WERI-Rb-1 (cell line): ENCODE data around the gene CYP19A1.

Experiments
- DNase-seq: peaks from one replicate; pipeline ENCODE4 v3.0.0-alpha.2; 2020
- H3K27ac ChIP-seq: fragments of 250-450 bp; sonication (Bioruptor Pico); 2 replicates; pipeline ENCODE4 v1.5.1; 2020; ENCODE audit warnings: mild to moderate bottlenecking, moderate library complexity
- H3K27me3 ChIP-seq: fragments of 250-450 bp; sonication (Bioruptor Pico); 2 replicates; pipeline ENCODE4 v1.5.1; 2021; ENCODE audit warnings: mild to moderate bottlenecking, low read depth, moderate library complexity; ENCODE audit not compliant: insufficient read depth, severe bottlenecking
- H3K36me3 ChIP-seq: fragments of 250-450 bp; sonication (Bioruptor Pico); 2 replicates; pipeline ENCODE4 v1.5.1; 2020; ENCODE audit warnings: mild to moderate bottlenecking, moderate library complexity
- H3K4me3 ChIP-seq: 2 replicates; pipeline ENCODE4 v1.5.1; 2011; ENCODE audit warnings: low read depth, mild to moderate bottlenecking, control low read depth, low read length
- H3K9me3 ChIP-seq: fragments of 250-450 bp; sonication (Bioruptor Pico); 2 replicates; pipeline ENCODE4 v1.5.1; 2021; ENCODE audit warnings: mild to moderate bottlenecking, moderate library complexity; ENCODE audit not compliant: severe bottlenecking
- TF ChIP-seq, protein P1 (sequence below): IDR thresholded peaks from 2 replicates; pipeline ENCODE4 v1.5.1; 2011; ENCODE audit warnings: low read depth, mild to moderate bottlenecking, control low read depth, inconsistent platforms, low read length

Gene CYP19A1

DNA sequence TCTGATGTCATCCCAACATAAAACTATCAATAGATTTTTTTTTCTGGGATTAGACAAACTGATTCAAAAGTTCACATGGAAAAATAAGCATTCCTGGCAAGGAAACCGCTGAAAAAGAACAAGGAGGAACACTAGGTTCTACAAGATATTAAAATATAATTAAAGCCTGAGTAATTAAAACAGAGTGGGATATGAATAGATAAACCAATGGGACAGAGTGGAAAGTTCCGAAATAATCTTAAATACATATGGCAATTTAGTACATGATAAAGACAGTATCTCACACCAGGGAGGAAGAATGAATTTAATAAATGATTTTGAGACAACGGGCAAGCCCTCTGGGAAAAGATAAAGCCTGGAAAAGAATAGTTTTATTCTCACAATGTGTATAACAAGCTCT lies 7.7 kb upstream of the CYP19A1 start:
- TF ChIP-seq, protein P1, sequence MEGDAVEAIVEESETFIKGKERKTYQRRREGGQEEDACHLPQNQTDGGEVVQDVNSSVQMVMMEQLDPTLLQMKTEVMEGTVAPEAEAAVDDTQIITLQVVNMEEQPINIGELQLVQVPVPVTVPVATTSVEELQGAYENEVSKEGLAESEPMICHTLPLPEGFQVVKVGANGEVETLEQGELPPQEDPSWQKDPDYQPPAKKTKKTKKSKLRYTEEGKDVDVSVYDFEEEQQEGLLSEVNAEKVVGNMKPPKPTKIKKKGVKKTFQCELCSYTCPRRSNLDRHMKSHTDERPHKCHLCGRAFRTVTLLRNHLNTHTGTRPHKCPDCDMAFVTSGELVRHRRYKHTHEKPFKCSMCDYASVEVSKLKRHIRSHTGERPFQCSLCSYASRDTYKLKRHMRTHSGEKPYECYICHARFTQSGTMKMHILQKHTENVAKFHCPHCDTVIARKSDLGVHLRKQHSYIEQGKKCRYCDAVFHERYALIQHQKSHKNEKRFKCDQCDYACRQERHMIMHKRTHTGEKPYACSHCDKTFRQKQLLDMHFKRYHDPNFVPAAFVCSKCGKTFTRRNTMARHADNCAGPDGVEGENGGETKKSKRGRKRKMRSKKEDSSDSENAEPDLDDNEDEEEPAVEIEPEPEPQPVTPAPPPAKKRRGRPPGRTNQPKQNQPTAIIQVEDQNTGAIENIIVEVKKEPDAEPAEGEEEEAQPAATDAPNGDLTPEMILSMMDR = no peak
- Histone ChIP-seq H3K36me3 (no peaks in the 10 kb centered on the region), H3K27ac (no peak overlapping the region), H3K27me3 (no peaks in the 10 kb centered on the region), H3K9me3 (no peaks in the 10 kb centered on the region), H3K4me3 (no peak overlapping the region)
- DNase-seq = no peak

DNA sequence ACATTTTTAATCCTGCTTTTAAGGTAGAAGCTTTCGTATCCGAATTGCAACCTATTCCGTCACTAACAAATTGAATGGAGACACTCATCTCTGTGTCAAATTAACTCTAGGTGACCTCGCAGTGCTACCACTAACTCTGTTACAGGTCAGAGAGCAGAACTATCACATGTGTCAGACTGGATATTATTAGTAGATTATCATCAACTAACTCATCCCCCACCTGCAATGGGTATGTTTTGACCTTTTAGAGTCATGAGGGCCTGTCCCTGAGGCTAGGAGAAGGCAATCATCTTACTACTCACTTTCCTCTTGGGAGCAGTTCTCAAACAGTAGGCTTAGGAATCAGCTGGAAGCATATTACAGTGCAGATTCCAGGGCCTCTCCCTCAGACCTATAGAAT lies 5.1 kb upstream of the CYP19A1 start:
- H3K36me3 ChIP-seq = no peaks in the 10 kb centered on the region
- no peaks in the 10 kb centered on the region for H3K27me3 ChIP-seq
- H3K27ac ChIP-seq = no peak overlapping the region
- H3K9me3 ChIP-seq = no peaks in the 10 kb centered on the region
- no peak for DNase-seq
- H3K4me3 ChIP-seq = no peak overlapping the region
- TF ChIP-seq, protein P1 = no peak

DNA sequence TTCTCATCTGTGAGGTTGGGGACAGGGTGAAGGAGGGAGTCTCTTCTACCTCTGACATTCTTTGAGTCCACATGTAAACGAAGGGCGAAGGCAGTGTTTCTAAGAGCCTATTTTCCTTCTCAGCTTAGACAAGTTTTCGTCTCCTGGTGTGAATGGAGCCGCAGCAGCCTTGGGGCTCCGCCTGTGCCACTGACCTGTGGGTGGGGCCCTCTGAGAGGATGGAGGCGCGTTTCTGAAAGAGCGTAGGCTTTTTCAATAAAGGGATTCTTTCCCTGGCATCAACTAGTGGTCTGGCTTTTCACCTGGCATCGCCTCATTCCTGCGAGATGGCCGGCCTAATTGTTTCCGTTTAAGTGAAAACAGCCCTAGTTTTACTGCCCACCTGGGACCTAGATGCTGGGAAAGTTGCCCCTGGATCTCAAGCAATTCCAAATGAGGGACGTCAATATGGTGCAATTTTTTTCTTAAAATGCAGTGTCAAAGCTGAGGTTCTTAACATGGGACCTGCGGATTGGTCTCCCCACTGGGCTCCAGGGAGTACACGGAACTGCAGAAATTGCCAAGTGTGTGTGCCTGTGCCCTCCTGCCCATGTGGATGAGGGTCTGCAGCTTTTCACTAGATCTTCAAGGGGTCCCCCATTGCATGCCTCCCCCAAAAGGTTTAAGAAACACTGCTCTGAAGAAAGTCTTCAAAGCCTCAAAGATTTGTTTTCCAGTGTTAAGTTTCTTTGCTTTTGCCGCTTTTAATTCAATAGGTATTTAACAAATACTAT lies 4.0 kb upstream of the CYP19A1 start:
- TF ChIP-seq, protein P1 = no peak
- H3K27ac ChIP-seq = no peak overlapping the region
- H3K27me3 ChIP-seq = no peaks in the 10 kb centered on the region
- no peak for DNase-seq
- no peaks in the 10 kb centered on the region for H3K9me3 ChIP-seq
- peak overlapping the region; percentile 34 for H3K4me3 ChIP-seq
- H3K36me3 ChIP-seq = no peaks in the 10 kb centered on the region

DNA sequence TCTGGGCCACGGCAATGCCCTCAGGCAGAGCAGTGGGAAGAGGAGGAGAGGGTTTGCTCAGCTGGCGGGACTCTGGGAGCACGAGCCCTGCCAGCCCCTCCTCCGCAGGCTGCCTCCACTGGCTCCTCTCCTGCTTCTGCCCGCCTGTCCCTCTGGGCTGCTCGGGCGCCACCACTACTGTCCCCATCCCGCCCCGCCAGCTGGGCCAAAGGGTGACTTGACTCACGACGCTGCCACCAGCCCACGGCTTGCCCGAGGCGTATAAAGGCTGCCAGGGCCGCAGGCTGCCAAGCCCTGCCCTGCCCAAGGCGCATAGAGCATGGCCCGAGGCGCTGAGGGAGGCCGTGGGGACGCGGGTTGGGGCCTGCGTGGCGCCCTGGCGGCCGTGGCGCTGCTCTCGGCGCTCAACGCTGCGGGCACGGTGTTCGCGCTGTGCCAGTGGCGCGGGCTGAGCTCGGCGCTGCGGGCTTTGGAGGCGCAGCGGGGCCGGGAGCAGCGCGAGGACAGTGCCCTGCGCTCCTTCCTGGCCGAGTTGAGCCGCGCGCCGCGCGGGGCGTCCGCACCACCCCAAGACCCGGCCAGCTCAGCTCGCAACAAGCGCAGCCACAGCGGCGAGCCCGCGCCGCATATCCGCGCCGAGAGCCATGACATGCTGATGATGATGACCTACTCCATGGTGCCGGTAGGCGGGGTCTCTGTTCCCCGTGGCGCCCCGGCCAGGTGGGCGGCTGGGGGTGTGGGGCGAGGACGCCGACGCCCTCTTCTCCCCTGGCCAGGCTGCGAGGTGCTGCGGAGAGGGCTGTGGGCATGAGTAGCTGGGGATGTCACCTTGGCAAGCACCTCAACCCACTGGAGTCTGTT lies 3.2 kb upstream of the CYP19A1 start, which contains the start of gene GLDN:
Gene GLDN, plus strand, starts transcription at position 290 of the 861 bp plus-strand sequence. Its CDS starts 30 bp downstream, at position 320.
- TF ChIP-seq, protein P1 = no peak
- Histone ChIP-seq H3K36me3 (no peaks in the 10 kb centered on the region), H3K9me3 (no peaks in the 10 kb centered on the region), H3K4me3 (peak within 1 kb of the TSS; percentile 34), H3K27ac (no peak within 1 kb of the TSS), H3K27me3 (no peaks in the 10 kb centered on the region)
- peak; percentile 14 for DNase-seq

DNA sequence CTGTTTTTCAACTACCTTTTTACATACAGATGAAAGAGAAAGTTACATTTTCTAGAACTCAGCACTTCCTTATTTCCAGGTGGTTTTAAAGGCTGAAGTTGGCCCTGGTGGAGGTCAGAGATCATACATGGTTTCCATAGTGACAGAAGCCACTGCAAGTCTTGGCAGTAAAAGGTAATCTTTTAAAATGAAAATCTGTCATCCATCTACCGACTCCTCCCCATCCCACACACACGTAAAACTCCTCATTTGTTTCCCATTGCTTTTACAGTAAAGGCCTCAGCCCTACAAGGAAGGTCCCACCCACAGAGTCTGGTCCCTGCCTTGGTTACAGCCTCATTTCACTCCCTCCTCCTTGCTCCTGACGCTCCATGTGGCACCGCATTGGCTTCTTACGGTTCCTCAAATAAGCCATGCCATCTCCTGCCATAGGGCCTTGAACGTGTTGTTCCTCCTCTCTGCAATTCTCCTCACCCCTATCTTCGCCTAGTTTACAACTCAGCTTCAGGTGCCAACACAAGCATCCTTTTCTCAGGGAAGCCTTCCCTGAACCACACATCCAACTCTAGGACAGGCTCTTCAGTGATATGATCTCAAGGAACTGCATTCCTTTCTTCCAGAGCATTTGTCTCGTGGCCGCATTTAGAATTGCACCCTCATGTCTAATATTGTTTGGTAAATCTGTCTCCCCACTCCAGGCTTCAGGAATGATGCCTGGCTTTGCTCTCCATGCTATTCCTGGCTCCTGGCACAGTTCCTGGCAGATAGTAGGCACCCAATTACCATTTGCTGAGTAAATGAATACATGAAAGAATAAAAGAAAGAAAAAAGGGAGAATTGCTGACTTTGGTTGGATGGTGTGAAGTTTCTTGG lies 2.6 kb downstream of the CYP19A1 start:
- no peak overlapping the region for H3K4me3 ChIP-seq
- TF ChIP-seq, protein P1 = no peak
- peak overlapping the region; percentile 11; the same call in 1 of the 2 replicates for H3K27ac ChIP-seq
- DNase-seq = no peak
- H3K9me3 ChIP-seq = peaks cover 3% of the 10 kb centered on the region
- H3K27me3 ChIP-seq = no peaks in the 10 kb centered on the region
- H3K36me3 ChIP-seq = no peaks in the 10 kb centered on the region
